GM23338 (cell line): ENCODE results near the gene PSIP1. TPM values are rescaled to one million over a fixed set of nuclear protein-coding genes. Genes with fewer than 3 reads are reported as not detected.
A peak's percentile ranks its signal among the peaks of the same experiment; 100 is the strongest.

Experiments used
- ATAC-seq: fragments of 200-7000 bp; cut with Tn5 transposase; 3 replicates; pipeline ENCODE4 v1.9.1; 2020
- DNase-seq: peaks from one replicate; pipeline ENCODE4 v3.0.0-alpha.2; 2015; ENCODE audit warnings: low spot score
- H2AFZ ChIP-seq: fragments of 200-600 bp; sonication (generic); 2 replicates; pipeline ENCODE4 v1.8.0; 2016; ENCODE audit warnings: antibody characterized with exemption, mild to moderate bottlenecking, moderate library complexity
- H3F3A ChIP-seq: fragments of 200-600 bp; sonication (generic); replicated peaks from 2 replicates; pipeline ENCODE4 v1.8.0; 2017; ENCODE audit warnings: antibody characterized with exemption, mixed run types, low read depth
- H3K27ac ChIP-seq: fragments of 200-600 bp; sonication (generic); 2 replicates; pipeline ENCODE4 v1.6.1; 2016; ENCODE audit warnings: low read depth
- H3K27me3 ChIP-seq: fragments of 200-600 bp; sonication (generic); 2 replicates; pipeline ENCODE4 v1.8.0; 2016; ENCODE audit warnings: mild to moderate bottlenecking, mixed run types, moderate library complexity; ENCODE audit not compliant: insufficient read depth
- H3K36me3 ChIP-seq: fragments of 200-600 bp; sonication (generic); 2 replicates; pipeline ENCODE4 v1.8.0; 2016; ENCODE audit warnings: mild to moderate bottlenecking; ENCODE audit not compliant: insufficient read depth
- H3K4me1 ChIP-seq: fragments of 200-600 bp; sonication (generic); 2 replicates; pipeline ENCODE4 v1.8.0; 2016; ENCODE audit warnings: mild to moderate bottlenecking, moderate library complexity; ENCODE audit not compliant: insufficient read depth
- H3K4me2 ChIP-seq: fragments of 200-600 bp; sonication (generic); 2 replicates; pipeline ENCODE4 v1.7.1; 2017; ENCODE audit warnings: mixed run types
- H3K4me3 ChIP-seq: fragments of 200-600 bp; sonication (generic); 2 replicates; pipeline ENCODE4 v1.6.1; 2016; ENCODE audit warnings: mixed run types
- H3K79me2 ChIP-seq: fragments of 200-600 bp; sonication (generic); replicated peaks from 2 replicates; pipeline ENCODE4 v1.8.0; 2017; ENCODE audit warnings: mild to moderate bottlenecking; ENCODE audit not compliant: insufficient read depth
- H3K9me2 ChIP-seq: fragments of 200-600 bp; sonication (generic); 2 replicates; pipeline ENCODE4 v1.8.0; 2017; ENCODE audit not compliant: insufficient read depth
- H4K20me1 ChIP-seq: fragments of 200-600 bp; sonication (generic); replicated peaks from 2 replicates; pipeline ENCODE4 v1.8.0; 2017; ENCODE audit warnings: mild to moderate bottlenecking; ENCODE audit not compliant: insufficient read depth
- H3K27ac Mint-ChIP-seq: 2 replicates; pipeline ENCODE4 v1.8.0; 2020; ENCODE audit warnings: inconsistent platforms, mild to moderate bottlenecking, moderate library complexity, mixed read lengths
- H3K27me3 Mint-ChIP-seq: 3 replicates; pipeline ENCODE4 v1.8.0; 2022; ENCODE audit warnings: low read depth, mild to moderate bottlenecking, moderate library complexity, mixed read lengths, inconsistent platforms; ENCODE audit not compliant: insufficient read depth, poor library complexity
- H3K36me3 Mint-ChIP-seq: 3 replicates; pipeline ENCODE4 v1.8.0; 2021; ENCODE audit warnings: low read depth, mild to moderate bottlenecking, inconsistent platforms, moderate library complexity, mixed read lengths
- H3K4me1 Mint-ChIP-seq: 3 replicates; pipeline ENCODE4 v1.8.0; 2020; ENCODE audit warnings: mild to moderate bottlenecking, inconsistent platforms, mixed read lengths
- H3K4me3 Mint-ChIP-seq: 3 replicates; pipeline ENCODE4 v1.8.0; 2021; ENCODE audit warnings: moderate library complexity, mild to moderate bottlenecking, inconsistent platforms, mixed read lengths
- H3K9me3 Mint-ChIP-seq: 3 replicates; pipeline ENCODE4 v1.8.0; 2020; ENCODE audit warnings: moderate library complexity, mild to moderate bottlenecking, inconsistent platforms, mixed read lengths
- CREB1 ChIP-seq: fragments of 250-450 bp; sonication (Bioruptor Pico); IDR thresholded peaks from 2 replicates; pipeline ENCODE4 v1.5.0; 2020; ENCODE audit warnings: low read depth, mild to moderate bottlenecking, moderate library complexity
- CTCF ChIP-seq, 2 experiments: fragments of 200-600 bp in 1 of 2; sonication (generic) in 1 of 2; conservative IDR thresholded peaks; 2 replicates each; pipeline versions ENCODE4 v1.5.1 to v1.6.1; 2016 to 2017; ENCODE audit warnings: antibody characterized with exemption in 2 of 2, low read depth in 2 of 2, mild to moderate bottlenecking in 2 of 2, moderate library complexity in 1 of 2
- ETS1 ChIP-seq: IDR thresholded peaks from 2 replicates; pipeline ENCODE4 v1.6.1; 2016; ENCODE audit warnings: antibody characterized with exemption
- EZH2 ChIP-seq: fragments of 200-600 bp; sonication (generic); IDR thresholded peaks from one replicate; pipeline ENCODE4 v1.8.0; 2017; ENCODE audit warnings: antibody characterized with exemption, mild to moderate bottlenecking, low read depth; ENCODE audit not compliant: unreplicated experiment
- JUNB ChIP-seq: IDR thresholded peaks from one replicate; pipeline ENCODE4 v1.6.1; 2016; ENCODE audit warnings: antibody characterized with exemption; ENCODE audit not compliant: unreplicated experiment
- NANOG ChIP-seq: IDR thresholded peaks from 2 replicates; pipeline ENCODE4 v1.6.1; 2016; ENCODE audit warnings: antibody characterized with exemption, borderline replicate concordance
- POLR2AphosphoS5 ChIP-seq: IDR thresholded peaks from 2 replicates; pipeline ENCODE4 v1.6.1; 2016; ENCODE audit warnings: antibody characterized with exemption, low read depth
- STAT1 ChIP-seq: IDR thresholded peaks from one replicate; pipeline ENCODE4 v1.6.1; 2016; ENCODE audit warnings: antibody characterized with exemption; ENCODE audit not compliant: unreplicated experiment
- ZNF331 ChIP-seq: fragments of 250-450 bp; sonication (Bioruptor Pico); IDR thresholded peaks from 2 replicates; pipeline ENCODE4 v1.5.0; 2020; ENCODE audit warnings: low read depth, mild to moderate bottlenecking, moderate library complexity
- ZNF462 ChIP-seq: fragments of 250-450 bp; sonication (Bioruptor Pico); IDR thresholded peaks from 2 replicates; pipeline ENCODE4 v1.5.0; 2020; ENCODE audit warnings: mild to moderate bottlenecking, moderate library complexity
- polyA plus RNA-seq: library from polyadenylated mRNA; unstranded; fragments of >200 nt; fragmentation: Nextera tagmentation; extraction: Ambion mirVana; gene quantifications from 2 replicates; pipeline ENCODE4 v1.2.1, GENCODE V29; 2016
- total RNA-seq: library from RNA; depleted of rRNA; stranded (reverse); fragments of >200 nt; shearing (Covaris generic); gene quantifications from 2 replicates; pipeline ENCODE4 v1.2.3, GENCODE V29; 2014

PSIP1 gene
- total and polyA plus RNA-seq, 2 experiments from 2014 or later: 332 to 989 TPM

GRCh38 chr9:15505921-15506320 lies 4.8 kb downstream of the PSIP1 start (continued):
- no peak for TF ChIP-seq CTCF (conservative IDR thresholded peaks at IDR 0.05; ENCODE audit: low read depth in 2 of 2)
- TF ChIP-seq CREB1 (CRISPR knock-in tag): no peak
- TF ChIP-seq STAT1: no peak
- TF ChIP-seq JUNB: no peak
- TF ChIP-seq ZNF331 (CRISPR knock-in tag): no peak
- TF ChIP-seq EZH2: no peak

GRCh38 chr9:15501803-15502202 lies 9.0 kb downstream of the PSIP1 start:
- H3K4me1 ChIP-seq: peaks cover 3% of the 10 kb centered on the region; the same call in 1 of the 2 replicates
- peaks cover 13% of the 10 kb centered on the region; the same call in 2 of the 3 replicates for H3K4me1 Mint-ChIP-seq

GRCh38 chr9:15501179-15501578 lies 9.6 kb downstream of the PSIP1 start:
- Mint-ChIP-seq H3K4me1 (peaks cover 10% of the 10 kb centered on the region; the same call in 2 of the 3 replicates), H3K36me3 (peaks cover 97% of the 10 kb centered on the region), H3K4me3 (no peak overlapping the region), H3K9me3 (no peaks in the 10 kb centered on the region), H3K27ac (no peak overlapping the region), H3K27me3 (peaks cover 6% of the 10 kb centered on the region)
- H3F3A ChIP-seq: no peaks in the 10 kb centered on the region
- H3K36me3 ChIP-seq: peaks cover 54% of the 10 kb centered on the region
- H3K4me1 ChIP-seq: no peaks in the 10 kb centered on the region
- H3K27me3 ChIP-seq: no peaks in the 10 kb centered on the region
- no peak overlapping the region for H2AFZ ChIP-seq
- peaks cover 100% of the 10 kb centered on the region for H3K79me2 ChIP-seq
- no peak overlapping the region for H3K4me3 ChIP-seq
- no peak overlapping the region for H3K4me2 ChIP-seq
- peaks cover 79% of the 10 kb centered on the region for H4K20me1 ChIP-seq
- no peaks in the 10 kb centered on the region for H3K9me2 ChIP-seq
- ATAC-seq (no peak), DNase-seq (no peak)
- H3K27ac ChIP-seq: peak overlapping the region; percentile 35; the same call in 1 of the 2 replicates
- no peak for TF ChIP-seq ZNF462
- TF ChIP-seq JUNB: no peak
- no peak for TF ChIP-seq POLR2AphosphoS5
- no peak for TF ChIP-seq CREB1 (CRISPR knock-in tag)
- no peak for TF ChIP-seq ETS1
- TF ChIP-seq STAT1: no peak
- TF ChIP-seq NANOG: no peak
- no peak for TF ChIP-seq ZNF331 (CRISPR knock-in tag)
- TF ChIP-seq EZH2: no peak

More at GRCh38 chr9:15501803-15502202, 9.0 kb downstream of the PSIP1 start:
- no peak overlapping the region for H3K4me3 Mint-ChIP-seq
- no peak overlapping the region for H3K27ac Mint-ChIP-seq
- H3K79me2 ChIP-seq: peaks cover 100% of the 10 kb centered on the region
- peaks cover 83% of the 10 kb centered on the region for H4K20me1 ChIP-seq
- H3F3A ChIP-seq: no peaks in the 10 kb centered on the region
- no peak overlapping the region for H3K4me2 ChIP-seq
- H3K27me3 ChIP-seq: no peaks in the 10 kb centered on the region
- H3K27ac ChIP-seq: no peak overlapping the region
- TF ChIP-seq JUNB: no peak
- H3K36me3 ChIP-seq: peaks cover 61% of the 10 kb centered on the region
- peaks cover 6% of the 10 kb centered on the region for H3K27me3 Mint-ChIP-seq
- no peak overlapping the region for H2AFZ ChIP-seq
- no peaks in the 10 kb centered on the region for H3K9me2 ChIP-seq
- DNase-seq (no peak), ATAC-seq (no peak)
- H3K36me3 Mint-ChIP-seq: peaks cover 97% of the 10 kb centered on the region
- H3K4me3 ChIP-seq: no peak overlapping the region
- H3K9me3 Mint-ChIP-seq: no peaks in the 10 kb centered on the region
